Measurements from ENCODE around the gene ORC3. TPM values are rescaled to one million over a fixed set of nuclear protein-coding genes. Genes with fewer than 3 reads are reported as not detected.

Gene ORC3
- total RNA-seq: 10 to 100 TPM; 31.8 to 34.6 TPM

DNA sequence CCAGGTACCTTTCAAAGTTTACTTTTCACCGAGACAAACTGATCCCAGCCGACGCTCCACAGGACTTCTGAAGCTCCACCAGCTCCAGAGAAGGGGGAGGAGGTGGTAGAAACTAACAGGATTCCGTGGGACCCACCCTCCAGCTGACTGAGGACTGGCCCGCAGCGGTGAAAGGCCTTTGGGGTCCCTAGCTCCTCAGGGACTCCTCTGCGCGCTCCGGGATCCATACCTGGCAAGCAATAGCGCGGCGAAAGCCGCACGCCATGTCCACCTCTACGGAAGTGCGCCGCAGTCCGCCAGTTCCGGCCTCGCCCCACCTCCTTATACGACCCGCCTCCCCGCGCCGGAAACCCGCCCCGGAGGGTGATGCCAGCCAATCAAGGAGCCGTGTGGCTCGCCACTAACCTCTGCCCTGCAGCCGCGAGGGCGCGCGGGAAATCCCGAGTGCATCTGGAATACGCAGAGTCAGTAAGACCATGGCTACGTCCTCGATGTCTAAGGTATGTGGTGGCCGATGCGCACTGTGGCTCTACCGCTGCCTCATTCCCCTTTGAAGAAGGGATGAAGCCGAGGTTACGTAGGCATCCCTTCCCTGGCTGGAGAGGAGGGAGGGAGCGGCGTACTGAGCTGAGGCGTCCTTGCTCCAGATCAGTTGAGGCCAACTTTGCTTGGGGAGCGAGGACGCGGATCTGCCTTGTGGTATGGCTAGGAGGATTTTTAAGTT lies at the start of gene ORC3, which contains the start of gene RARS2:
TSS of gene ORC3 (plus strand) at position 443 of the 724 bp plus-strand sequence. CDS start at position 477, 34 bp downstream.
TSS of gene RARS2 (minus strand) at position 295 of the 724 bp plus-strand sequence. CDS start at position 265, 30 bp downstream.
- Mint-ChIP-seq H3K9me3 (ENCODE audit: low read depth) (peaks cover 2% of the 10 kb centered on the region), H3K27me3 (no peaks in the 10 kb centered on the region), H3K4me1 (peaks cover 42% of the 10 kb centered on the region), H3K36me3 (peaks cover 20% of the 10 kb centered on the region), H3K4me3 (peak within 1 kb of the TSS; percentile 89), H3K27ac (peak within 1 kb of the TSS; percentile 86)
- peak; percentile 97 for DNase-seq
- CTCF ChIA-PET: interaction anchor here (1.0 kb wide), 1 partner anchor 46 kb away, joined by 3 read pairs; no protein-coding TSS in a partner anchor
- ATAC-seq: peak; percentile 99

DNA sequence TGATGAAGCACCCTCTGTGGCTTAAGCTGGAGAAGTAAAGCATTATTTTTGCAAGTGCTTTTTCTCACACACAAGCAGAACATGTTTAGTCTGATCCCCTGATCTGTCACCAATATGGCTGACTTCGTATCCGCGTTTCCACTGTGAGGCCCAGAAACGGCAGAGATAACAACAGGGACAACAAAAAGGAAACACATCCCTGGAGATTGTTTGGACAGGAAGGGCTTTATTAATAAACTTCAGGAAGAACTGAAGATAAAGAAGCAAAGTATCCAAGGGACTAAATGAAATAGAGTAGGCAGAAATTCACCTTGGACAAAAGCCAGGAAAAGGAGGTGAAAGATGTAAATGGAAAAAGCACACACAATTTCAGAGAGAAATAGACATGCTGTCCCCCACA lies 49.4 kb upstream of the ORC3 start:
- Mint-ChIP-seq H3K4me1 (no peaks in the 10 kb centered on the region), H3K27ac (no peak overlapping the region), H3K4me3 (no peak overlapping the region), H3K36me3 (peaks cover 49% of the 10 kb centered on the region), H3K27me3 (no peaks in the 10 kb centered on the region), H3K9me3 (ENCODE audit: low read depth) (peaks cover 9% of the 10 kb centered on the region)
- ATAC-seq: no peak
- CTCF ChIA-PET: no interaction called here
- no peak for DNase-seq

DNA sequence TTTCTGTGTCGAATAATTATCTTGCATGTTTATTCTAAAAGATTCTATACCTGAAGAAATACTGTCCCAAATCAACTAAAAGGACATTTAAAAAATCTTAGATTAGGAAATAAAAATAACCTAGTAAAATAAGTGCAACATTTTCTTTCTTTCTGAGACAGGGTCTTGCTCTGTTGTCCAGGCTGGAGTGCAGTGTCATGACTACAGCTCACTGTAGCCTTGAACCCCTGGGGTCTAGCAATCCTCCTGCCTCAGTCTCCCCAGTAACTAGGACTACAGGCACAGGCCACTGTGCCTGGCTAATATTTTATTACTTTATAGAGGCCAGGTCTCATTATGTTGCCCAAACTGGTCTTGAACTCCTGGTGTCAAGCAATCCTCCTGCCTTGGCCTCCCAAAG lies 48.9 kb upstream of the ORC3 start:
- Mint-ChIP-seq H3K27me3 (no peaks in the 10 kb centered on the region), H3K36me3 (peaks cover 52% of the 10 kb centered on the region), H3K27ac (no peak overlapping the region), H3K4me3 (no peak overlapping the region), H3K9me3 (ENCODE audit: low read depth) (peaks cover 9% of the 10 kb centered on the region), H3K4me1 (no peaks in the 10 kb centered on the region)
- CTCF ChIA-PET: no interaction called here
- ATAC-seq: no peak
- DNase-seq: no peak

GRCh38 chr6:87541744-87542143 lies 48.2 kb upstream of the ORC3 start:
- Mint-ChIP-seq H3K27ac (no peak overlapping the region), H3K9me3 (ENCODE audit: low read depth) (peaks cover 9% of the 10 kb centered on the region), H3K27me3 (no peaks in the 10 kb centered on the region), H3K4me1 (no peaks in the 10 kb centered on the region), H3K4me3 (no peak overlapping the region), H3K36me3 (peaks cover 54% of the 10 kb centered on the region)
- ATAC-seq (no peak), DNase-seq (no peak)
- CTCF ChIA-PET: no interaction called here

GRCh38 chr6:87543696-87544473 lies 46.0 kb upstream of the ORC3 start:
- Mint-ChIP-seq H3K36me3 (peaks cover 54% of the 10 kb centered on the region), H3K27ac (no peak overlapping the region), H3K9me3 (ENCODE audit: low read depth) (peaks cover 9% of the 10 kb centered on the region), H3K4me3 (no peak overlapping the region), H3K4me1 (no peaks in the 10 kb centered on the region), H3K27me3 (no peaks in the 10 kb centered on the region)
- DNase-seq: no peak
- ATAC-seq: no peak
- CTCF ChIA-PET: interaction anchor here (1.3 kb wide), 1 partner anchor 45 kb away, joined by 3 read pairs; no protein-coding TSS in a partner anchor

GRCh38 chr6:87544474-87544735 lies 45.5 kb upstream of the ORC3 start:
- peaks cover 6% of the 10 kb centered on the region for H3K9me3 Mint-ChIP-seq (ENCODE audit: low read depth)
- no peaks in the 10 kb centered on the region for H3K4me1 Mint-ChIP-seq
- ATAC-seq (no peak), DNase-seq (no peak)
- H3K27ac Mint-ChIP-seq: no peak overlapping the region
- CTCF ChIA-PET: interaction anchor here (1.3 kb wide), 1 partner anchor 45 kb away, joined by 3 read pairs; no protein-coding TSS in a partner anchor
- no peaks in the 10 kb centered on the region for H3K27me3 Mint-ChIP-seq
- no peak overlapping the region for H3K4me3 Mint-ChIP-seq
- H3K36me3 Mint-ChIP-seq: peaks cover 51% of the 10 kb centered on the region

DNA sequence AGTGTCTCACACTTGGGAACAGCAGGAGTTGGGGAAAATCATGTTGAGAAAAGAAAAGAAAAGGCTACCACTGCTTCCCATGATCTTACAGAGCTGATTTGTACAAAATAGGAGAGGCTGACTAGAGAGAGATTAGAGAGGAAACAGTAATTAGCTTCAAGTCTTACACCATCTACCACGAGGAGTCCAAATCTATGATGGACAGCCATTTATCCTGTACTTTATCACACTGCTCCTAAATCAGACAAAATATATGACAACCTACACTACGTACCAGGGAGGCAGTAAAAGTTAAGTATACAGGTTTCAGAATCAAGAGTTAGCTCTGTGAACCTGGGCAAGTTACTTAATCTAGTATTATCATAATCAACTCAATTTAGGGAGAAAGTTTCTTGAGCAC lies 38.1 kb upstream of the ORC3 start:
- DNase-seq (no peak), ATAC-seq (no peak)
- CTCF ChIA-PET: no interaction called here
- H3K9me3 Mint-ChIP-seq (ENCODE audit: low read depth): no peaks in the 10 kb centered on the region
- no peaks in the 10 kb centered on the region for H3K27me3 Mint-ChIP-seq
- no peak overlapping the region for H3K4me3 Mint-ChIP-seq
- H3K27ac Mint-ChIP-seq: no peak overlapping the region
- no peaks in the 10 kb centered on the region for H3K4me1 Mint-ChIP-seq
- H3K36me3 Mint-ChIP-seq: peaks cover 31% of the 10 kb centered on the region

GRCh38 chr6:87553159-87553765 lies 36.7 kb upstream of the ORC3 start:
- Mint-ChIP-seq H3K4me1 (no peaks in the 10 kb centered on the region), H3K36me3 (peaks cover 35% of the 10 kb centered on the region), H3K27ac (no peak overlapping the region), H3K9me3 (ENCODE audit: low read depth) (no peaks in the 10 kb centered on the region), H3K4me3 (no peak overlapping the region), H3K27me3 (no peaks in the 10 kb centered on the region)
- CTCF ChIA-PET: no interaction called here
- ATAC-seq: no peak
- no peak for DNase-seq

DNA sequence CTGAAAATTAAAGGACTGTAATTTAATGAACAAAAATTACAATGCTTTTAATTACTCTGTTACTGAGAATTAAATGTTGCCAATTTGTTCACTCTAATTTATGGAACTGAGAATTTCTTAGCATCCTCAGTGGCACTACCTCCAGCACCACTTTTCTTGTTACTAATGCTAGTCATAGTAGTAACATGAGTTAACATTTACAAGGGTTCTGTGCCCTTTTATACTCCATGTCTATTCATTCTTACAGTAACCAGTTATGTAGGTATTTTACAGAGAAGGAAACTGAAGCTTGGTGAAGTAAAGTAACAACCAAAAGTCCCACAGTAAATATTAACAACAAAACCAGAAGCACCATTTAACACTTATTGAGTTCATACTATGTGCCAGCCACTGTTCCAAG lies 34.4 kb upstream of the ORC3 start:
- CTCF ChIA-PET: no interaction called here
- no peak for ATAC-seq
- Mint-ChIP-seq H3K4me3 (no peak overlapping the region), H3K9me3 (ENCODE audit: low read depth) (no peaks in the 10 kb centered on the region), H3K27me3 (no peaks in the 10 kb centered on the region), H3K4me1 (no peaks in the 10 kb centered on the region), H3K36me3 (peaks cover 34% of the 10 kb centered on the region), H3K27ac (no peak overlapping the region)
- DNase-seq: no peak

GRCh38 chr6:87558446-87558845 lies 31.5 kb upstream of the ORC3 start:
- Mint-ChIP-seq H3K4me3 (no peak overlapping the region), H3K27ac (no peak overlapping the region), H3K4me1 (no peaks in the 10 kb centered on the region), H3K27me3 (no peaks in the 10 kb centered on the region), H3K9me3 (ENCODE audit: low read depth) (no peaks in the 10 kb centered on the region), H3K36me3 (peaks cover 44% of the 10 kb centered on the region)
- CTCF ChIA-PET: no interaction called here
- no peak for DNase-seq
- no peak for ATAC-seq

DNA sequence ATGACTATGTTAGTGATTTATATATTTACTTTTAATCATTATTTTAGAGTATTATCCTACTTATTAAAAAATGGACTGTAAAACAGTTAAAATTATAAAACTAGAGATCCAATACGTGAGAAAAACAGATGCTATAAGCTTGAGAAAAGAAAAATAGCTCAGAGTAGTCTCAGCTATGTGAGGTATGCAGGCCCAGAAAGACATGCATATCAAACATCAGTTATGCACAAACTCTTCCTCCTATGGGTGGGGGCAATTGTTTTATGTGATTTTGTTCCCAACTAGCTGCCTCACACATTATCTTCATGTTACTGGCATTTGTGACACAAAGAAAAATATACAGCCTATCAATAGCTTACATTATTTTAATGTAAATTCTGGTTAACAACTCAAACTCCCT lies 28.9 kb upstream of the ORC3 start:
- no peaks in the 10 kb centered on the region for H3K4me1 Mint-ChIP-seq
- H3K36me3 Mint-ChIP-seq: peaks cover 40% of the 10 kb centered on the region
- ATAC-seq (no peak), DNase-seq (no peak)
- no peaks in the 10 kb centered on the region for H3K9me3 Mint-ChIP-seq (ENCODE audit: low read depth)
- CTCF ChIA-PET: no interaction called here
- no peak overlapping the region for H3K4me3 Mint-ChIP-seq
- H3K27ac Mint-ChIP-seq: no peak overlapping the region
- no peaks in the 10 kb centered on the region for H3K27me3 Mint-ChIP-seq

- no peaks in the 10 kb centered on the region for H3K9me3 Mint-ChIP-seq (ENCODE audit: low read depth)
- CTCF ChIA-PET: no interaction called here
- no peaks in the 10 kb centered on the region for H3K27me3 Mint-ChIP-seq
Measured at GRCh38 chr6:87572021-87572420, 17.9 kb upstream of the ORC3 start.

DNA sequence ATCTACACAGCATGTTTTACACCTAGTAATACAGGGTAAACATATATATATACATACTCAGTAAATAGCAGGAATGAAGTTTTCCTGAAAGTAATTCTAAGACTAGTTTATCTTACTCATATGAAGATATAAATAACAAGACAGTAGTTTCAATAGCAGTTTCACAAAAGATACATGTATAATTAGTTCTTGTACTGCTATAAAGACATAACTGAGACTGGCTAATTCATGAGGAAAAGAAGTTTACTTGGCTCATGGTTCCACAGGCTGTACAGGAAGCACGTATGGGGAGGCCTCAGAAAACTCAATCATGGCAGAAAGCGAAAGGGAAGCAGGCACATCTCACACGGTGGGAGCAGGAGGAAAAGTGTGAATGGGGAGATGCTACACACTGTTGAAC lies 17.1 kb upstream of the ORC3 start:
- CTCF ChIA-PET: no interaction called here
- H3K27me3 Mint-ChIP-seq: no peaks in the 10 kb centered on the region
- no peak for ATAC-seq
- peaks cover 34% of the 10 kb centered on the region for H3K36me3 Mint-ChIP-seq
- H3K4me3 Mint-ChIP-seq: no peak overlapping the region
- H3K4me1 Mint-ChIP-seq: peaks cover 30% of the 10 kb centered on the region
- no peak for DNase-seq
- H3K9me3 Mint-ChIP-seq (ENCODE audit: low read depth): no peaks in the 10 kb centered on the region
- H3K27ac Mint-ChIP-seq: no peak overlapping the region

More at GRCh38 chr6:87572021-87572420, 17.9 kb upstream of the ORC3 start:
- H3K27ac Mint-ChIP-seq: no peak overlapping the region
- H3K4me1 Mint-ChIP-seq: peaks cover 28% of the 10 kb centered on the region
- peaks cover 30% of the 10 kb centered on the region for H3K36me3 Mint-ChIP-seq
- H3K4me3 Mint-ChIP-seq: no peak overlapping the region
- DNase-seq: no peak
- no peak for ATAC-seq
